Measurements from ENCODE around the gene DDX25.

The DDX25 gene

DNA sequence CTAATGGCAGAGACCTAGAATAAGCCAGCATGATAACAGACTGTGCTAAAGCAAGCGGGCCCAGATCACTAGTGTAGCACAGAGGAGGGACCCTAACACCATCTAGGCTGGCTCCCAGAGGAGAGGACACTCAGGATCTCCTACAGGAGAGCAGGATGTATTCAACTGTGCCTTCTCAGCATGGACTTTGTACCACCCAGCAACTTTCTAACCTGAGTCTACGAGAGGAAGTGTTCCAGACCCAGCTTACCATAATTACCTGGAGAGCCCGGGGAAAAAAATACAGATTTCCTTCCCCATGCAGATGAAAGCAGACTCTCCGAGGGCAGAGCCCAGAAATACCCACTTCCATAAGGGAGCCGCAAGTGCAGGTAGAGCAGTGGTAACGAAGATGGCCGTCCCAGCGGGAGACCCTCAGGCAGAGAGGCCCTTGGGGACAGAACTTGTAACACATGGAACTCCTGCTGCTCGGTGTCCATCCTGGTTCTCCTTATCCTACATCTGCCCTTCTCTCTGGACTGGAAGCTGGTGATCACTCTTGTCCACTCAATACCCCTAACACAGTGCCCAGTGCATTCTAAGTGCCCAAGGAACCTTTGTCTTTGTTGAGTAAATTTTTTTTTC is 20.2 kb downstream of the DDX25 start:
- no peak overlapping the region for H3K4me3 ChIP-seq (ENCODE audit: low read depth, low read length)
- TF ChIP-seq, protein P1, sequence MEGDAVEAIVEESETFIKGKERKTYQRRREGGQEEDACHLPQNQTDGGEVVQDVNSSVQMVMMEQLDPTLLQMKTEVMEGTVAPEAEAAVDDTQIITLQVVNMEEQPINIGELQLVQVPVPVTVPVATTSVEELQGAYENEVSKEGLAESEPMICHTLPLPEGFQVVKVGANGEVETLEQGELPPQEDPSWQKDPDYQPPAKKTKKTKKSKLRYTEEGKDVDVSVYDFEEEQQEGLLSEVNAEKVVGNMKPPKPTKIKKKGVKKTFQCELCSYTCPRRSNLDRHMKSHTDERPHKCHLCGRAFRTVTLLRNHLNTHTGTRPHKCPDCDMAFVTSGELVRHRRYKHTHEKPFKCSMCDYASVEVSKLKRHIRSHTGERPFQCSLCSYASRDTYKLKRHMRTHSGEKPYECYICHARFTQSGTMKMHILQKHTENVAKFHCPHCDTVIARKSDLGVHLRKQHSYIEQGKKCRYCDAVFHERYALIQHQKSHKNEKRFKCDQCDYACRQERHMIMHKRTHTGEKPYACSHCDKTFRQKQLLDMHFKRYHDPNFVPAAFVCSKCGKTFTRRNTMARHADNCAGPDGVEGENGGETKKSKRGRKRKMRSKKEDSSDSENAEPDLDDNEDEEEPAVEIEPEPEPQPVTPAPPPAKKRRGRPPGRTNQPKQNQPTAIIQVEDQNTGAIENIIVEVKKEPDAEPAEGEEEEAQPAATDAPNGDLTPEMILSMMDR (IDR thresholded peaks at IDR 0.05; ENCODE audit: low read depth, low read length): no peak

DNA sequence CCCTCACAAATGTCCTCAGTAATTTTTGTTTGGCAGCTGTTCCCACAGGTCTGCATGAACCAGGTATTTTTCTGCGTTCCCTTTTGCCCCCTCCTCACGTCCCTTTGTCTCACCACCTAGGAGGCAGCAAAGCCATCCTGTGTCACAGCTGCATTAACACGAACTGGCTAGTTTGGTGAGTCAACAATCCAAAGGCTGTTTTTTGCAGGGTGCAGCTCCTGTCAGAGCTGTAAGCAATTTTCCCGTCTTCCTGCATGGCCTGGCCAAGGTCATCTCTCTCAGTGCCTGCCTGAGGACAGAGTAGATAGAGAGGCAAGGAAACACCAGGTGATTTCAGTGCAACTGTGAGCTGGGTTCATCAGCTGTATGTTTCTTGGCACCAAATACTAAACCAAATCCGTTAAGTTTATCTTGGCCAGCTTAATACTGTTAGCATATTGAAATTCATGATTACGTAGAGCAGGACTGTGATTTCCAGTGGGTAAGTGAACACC is 21.0 kb downstream of the DDX25 start:
- H3K4me3 ChIP-seq (ENCODE audit: low read depth, low read length): no peak overlapping the region
- TF ChIP-seq, protein P1 (IDR thresholded peaks at IDR 0.05; ENCODE audit: low read depth, low read length): no peak

DNA sequence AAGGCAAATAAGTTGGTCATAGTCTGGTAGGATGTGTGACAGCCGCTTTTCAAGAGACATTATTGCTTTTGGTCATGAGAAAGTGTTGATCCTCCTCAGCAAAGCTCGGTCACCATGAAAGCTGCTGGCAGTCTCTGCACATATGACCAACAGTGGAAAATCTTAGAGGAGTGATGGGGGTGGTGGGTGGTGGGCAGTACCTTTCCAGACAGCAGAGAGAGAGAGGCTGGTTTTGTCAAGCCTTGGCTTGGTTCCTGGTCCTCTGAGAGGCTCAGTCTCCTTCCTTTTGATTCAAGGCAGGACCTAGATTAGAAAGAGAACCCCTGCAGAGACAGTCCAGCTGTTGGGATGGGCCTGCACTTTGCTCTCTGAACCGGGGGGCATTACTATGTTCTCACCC is 21.5 kb downstream of the DDX25 start:
- no peak overlapping the region for H3K4me3 ChIP-seq (ENCODE audit: low read depth, low read length)
- TF ChIP-seq, protein P1 (IDR thresholded peaks at IDR 0.05; ENCODE audit: low read depth, low read length): no peak

DNA sequence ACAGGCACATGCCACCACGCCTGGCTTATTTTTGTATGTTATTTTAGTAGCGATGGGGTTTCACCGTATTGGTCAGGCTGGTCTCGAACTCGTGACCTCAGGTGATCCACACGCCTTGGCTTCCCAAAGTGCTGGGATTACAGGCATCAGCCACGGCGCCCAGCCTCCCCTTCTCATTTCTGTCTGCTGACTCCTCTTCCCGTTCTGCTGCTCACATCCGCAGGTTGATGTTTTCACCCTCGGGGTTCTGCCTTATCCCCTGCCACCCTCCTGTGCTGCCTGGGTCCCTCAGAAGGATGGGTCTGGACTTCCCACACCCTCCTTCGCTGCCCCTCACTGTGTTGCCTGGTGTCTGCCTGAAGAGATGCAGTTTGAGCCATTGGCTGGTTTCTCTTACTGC is 22.4 kb downstream of the DDX25 start:
- TF ChIP-seq, protein P1 (IDR thresholded peaks at IDR 0.05; ENCODE audit: low read depth, low read length): no peak

DNA sequence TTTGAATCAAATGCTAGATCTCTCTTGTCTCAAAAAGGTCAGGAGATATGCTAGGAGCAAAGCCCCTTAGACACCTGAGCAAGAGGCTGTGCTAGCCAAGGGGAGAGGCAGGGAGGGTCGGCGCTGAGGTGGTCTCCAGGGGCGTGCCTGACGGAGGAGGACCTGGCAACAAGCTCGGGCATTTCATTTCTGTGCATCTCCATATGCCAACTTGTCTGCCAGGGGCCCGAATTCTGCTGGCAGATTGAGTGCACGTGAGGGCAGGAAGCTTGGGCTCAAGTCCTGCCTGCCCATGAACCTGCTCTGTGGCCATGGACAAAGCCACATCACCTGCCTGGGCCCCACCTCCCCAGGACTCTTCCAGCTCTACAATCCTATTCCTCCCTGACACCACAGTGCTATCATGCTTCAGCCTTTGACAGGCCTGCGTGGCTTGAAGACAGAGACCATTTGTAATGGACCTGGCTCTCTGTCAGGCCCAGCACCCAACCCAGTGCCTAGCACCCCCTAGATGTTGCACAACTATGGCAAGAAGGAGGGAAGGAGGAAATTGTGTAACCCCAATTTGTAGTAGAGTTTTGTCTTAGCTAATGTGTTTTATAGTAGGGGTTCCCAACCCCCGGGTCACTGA is 25.3 kb downstream of the DDX25 start:
- TF ChIP-seq, protein P1 (IDR thresholded peaks at IDR 0.05; ENCODE audit: low read depth, low read length): no peak
- no peak overlapping the region for H3K4me3 ChIP-seq (ENCODE audit: low read depth, low read length)

More for the DNA sequence above, 22.4 kb downstream of the DDX25 start:
- H3K4me3 ChIP-seq (ENCODE audit: low read depth, low read length): no peak overlapping the region

DNA sequence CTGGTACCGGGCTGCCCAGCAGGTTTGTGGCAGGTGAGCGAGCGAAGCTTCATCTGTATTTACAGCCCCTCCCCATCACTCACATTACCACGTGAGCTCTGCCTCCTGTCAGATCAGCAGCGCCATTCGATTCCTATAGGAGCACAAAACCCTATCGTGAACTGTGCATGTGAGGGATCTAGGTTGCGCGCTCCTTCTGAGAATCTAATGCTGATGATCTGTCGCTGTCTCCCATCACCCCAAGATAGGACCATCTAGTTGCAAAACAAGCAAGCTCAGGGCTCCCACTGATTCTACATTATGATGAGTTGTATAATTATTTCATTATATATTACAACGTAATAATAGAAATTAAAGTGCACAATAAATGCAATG is 25.8 kb downstream of the DDX25 start:
- TF ChIP-seq, protein P1 (IDR thresholded peaks at IDR 0.05; ENCODE audit: low read depth, low read length): no peak
- no peak overlapping the region for H3K4me3 ChIP-seq (ENCODE audit: low read depth, low read length)

DNA sequence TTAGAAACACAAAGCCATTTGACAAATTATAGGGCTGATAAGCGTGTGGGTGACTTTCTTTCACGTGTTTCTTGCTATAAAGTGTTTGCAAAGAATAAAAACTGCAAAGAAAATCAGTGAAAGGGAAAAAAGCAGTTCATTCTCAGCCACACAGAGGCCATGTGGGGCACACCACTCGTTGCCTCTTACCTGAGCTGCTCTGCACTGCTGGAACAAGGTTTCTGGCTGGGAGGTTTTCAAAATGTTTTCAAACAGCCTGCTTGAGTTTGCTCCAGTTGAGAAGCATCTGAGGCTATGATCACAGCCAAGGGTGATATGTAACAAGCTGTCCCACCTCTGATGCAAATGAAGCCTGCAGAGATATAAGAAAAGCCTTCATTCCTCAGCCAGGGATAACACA is 26.8 kb downstream of the DDX25 start:
- no peak overlapping the region for H3K4me3 ChIP-seq (ENCODE audit: low read depth, low read length)
- TF ChIP-seq, protein P1 (IDR thresholded peaks at IDR 0.05; ENCODE audit: low read depth, low read length): no peak
